Right lobe of liver (tissue), 4 donors: ENCODE measurements around the gene PRF1.

Experiments
- POLR2A ChIP-seq: fragments of 450-650 bp; IDR thresholded peaks from one replicate; pipeline ENCODE4 v1.6.1; 2017; ENCODE audit warnings: antibody characterized with exemption, mild to moderate bottlenecking
- TF ChIP-seq, protein P1 (sequence below), 4 donors: fragments of 200-600 bp in 3 of 4; fragments of 450-650 bp in 1 of 4; IDR thresholded peaks; one replicate each; pipeline versions ENCODE4 v1.5.1 to v1.8.0; 2016 to 2022; ENCODE audit warnings: antibody characterized with exemption in 4 of 4, mild to moderate bottlenecking in 2 of 4
- donor health status: DM: no; HTN: no; CAD: no.
- donor health status: DM: no; HTN: no; CAD: no.
- donor health status: DM: no; HTN: yes; CAD: no.

DNA sequence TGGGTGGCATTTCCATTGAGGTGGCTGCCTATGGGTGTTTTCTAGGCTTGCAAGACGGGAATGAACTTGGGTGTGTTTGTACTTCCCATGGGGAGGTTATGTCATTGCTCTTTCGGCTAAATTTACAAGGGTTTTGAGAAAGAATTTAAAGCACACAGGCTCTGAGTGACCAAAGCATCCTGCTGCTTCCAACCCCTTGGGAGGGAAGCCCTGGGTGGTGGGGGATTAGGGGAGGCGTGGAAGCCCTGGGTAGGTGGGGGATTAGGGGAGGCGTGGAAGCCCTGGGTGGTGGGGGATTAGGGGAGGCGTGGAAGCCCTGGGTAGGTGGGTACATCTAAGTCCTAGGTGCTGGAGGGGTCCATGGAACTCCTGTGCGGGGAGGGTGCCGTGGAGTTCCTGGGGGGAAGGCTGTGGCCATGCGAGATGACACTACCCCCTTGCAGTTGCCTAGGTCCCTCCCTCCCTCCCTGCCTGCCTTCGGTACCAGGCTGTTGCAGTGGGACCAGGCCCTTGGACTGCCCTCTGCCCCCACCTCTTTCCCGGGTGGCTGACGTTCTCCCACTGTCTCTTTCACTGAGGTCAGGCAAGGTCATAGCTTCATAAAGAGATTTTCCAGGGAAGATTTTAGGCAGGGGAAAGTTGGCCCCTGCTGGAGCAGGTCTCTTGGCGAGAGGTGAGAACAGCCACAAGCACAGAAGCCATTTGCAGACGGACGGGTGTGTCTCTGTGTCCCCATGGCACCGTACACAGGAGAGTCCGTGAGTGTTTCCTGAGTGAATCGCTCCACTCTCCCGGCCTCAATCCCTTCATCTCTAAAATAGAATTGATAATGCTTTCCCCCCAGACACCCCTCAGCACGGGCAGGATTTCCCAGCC, 19.5 kb downstream of the PRF1 start:
- TF ChIP-seq, protein P1, sequence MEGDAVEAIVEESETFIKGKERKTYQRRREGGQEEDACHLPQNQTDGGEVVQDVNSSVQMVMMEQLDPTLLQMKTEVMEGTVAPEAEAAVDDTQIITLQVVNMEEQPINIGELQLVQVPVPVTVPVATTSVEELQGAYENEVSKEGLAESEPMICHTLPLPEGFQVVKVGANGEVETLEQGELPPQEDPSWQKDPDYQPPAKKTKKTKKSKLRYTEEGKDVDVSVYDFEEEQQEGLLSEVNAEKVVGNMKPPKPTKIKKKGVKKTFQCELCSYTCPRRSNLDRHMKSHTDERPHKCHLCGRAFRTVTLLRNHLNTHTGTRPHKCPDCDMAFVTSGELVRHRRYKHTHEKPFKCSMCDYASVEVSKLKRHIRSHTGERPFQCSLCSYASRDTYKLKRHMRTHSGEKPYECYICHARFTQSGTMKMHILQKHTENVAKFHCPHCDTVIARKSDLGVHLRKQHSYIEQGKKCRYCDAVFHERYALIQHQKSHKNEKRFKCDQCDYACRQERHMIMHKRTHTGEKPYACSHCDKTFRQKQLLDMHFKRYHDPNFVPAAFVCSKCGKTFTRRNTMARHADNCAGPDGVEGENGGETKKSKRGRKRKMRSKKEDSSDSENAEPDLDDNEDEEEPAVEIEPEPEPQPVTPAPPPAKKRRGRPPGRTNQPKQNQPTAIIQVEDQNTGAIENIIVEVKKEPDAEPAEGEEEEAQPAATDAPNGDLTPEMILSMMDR (IDR thresholded peaks at IDR 0.05): no peak
- TF ChIP-seq POLR2A: no peak
